ENCODE measurements around the gene ALB.

Gene ALB

DNA sequence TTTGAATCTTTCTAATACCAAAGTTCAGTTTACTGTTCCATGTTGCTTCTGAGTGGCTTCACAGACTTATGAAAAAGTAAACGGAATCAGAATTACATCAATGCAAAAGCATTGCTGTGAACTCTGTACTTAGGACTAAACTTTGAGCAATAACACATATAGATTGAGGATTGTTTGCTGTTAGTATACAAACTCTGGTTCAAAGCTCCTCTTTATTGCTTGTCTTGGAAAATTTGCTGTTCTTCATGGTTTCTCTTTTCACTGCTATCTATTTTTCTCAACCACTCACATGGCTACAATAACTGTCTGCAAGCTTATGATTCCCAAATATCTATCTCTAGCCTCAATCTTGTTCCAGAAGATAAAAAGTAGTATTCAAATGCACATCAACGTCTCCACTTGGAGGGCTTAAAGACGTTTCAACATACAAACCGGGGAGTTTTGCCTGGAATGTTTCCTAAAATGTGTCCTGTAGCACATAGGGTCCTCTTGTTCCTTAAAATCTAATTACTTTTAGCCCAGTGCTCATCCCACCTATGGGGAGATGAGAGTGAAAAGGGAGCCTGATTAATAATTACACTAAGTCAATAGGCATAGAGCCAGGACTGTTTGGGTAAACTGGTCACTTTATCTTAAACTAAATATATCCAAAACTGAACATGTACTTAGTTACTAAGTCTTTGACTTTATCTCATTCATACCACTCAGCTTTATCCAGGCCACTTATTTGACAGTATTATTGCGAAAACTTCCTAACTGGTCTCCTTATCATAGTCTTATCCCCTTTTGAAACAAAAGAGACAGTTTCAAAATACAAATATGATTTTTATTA lies 28.3 kb downstream of the ALB start:
- DNase-seq: no peak

DNA sequence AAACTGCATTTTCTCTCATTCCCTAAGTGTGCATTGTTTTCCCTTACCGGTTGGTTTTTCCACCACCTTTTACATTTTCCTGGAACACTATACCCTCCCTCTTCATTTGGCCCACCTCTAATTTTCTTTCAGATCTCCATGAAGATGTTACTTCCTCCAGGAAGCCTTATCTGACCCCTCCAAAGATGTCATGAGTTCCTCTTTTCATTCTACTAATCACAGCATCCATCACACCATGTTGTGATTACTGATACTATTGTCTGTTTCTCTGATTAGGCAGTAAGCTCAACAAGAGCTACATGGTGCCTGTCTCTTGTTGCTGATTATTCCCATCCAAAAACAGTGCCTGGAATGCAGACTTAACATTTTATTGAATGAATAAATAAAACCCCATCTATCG lies 29.1 kb downstream of the ALB start:
- DNase-seq: no peak

DNA sequence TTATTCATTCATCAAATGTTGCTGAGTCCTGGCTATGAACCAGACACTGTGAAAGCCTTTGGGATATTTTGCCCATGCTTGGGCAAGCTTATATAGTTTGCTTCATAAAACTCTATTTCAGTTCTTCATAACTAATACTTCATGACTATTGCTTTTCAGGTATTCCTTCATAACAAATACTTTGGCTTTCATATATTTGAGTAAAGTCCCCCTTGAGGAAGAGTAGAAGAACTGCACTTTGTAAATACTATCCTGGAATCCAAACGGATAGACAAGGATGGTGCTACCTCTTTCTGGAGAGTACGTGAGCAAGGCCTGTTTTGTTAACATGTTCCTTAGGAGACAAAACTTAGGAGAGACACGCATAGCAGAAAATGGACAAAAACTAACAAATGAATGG lies 30.2 kb downstream of the ALB start:
- no peak for DNase-seq

DNA sequence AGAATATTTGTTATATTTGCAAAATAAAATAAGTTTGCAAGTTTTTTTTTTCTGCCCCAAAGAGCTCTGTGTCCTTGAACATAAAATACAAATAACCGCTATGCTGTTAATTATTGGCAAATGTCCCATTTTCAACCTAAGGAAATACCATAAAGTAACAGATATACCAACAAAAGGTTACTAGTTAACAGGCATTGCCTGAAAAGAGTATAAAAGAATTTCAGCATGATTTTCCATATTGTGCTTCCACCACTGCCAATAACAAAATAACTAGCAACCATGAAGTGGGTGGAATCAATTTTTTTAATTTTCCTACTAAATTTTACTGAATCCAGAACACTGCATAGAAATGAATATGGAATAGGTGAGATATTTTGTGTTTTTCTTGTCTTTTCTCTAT lies 31.9 kb downstream of the ALB start, which contains the start of gene AFP:
TSS of gene AFP (plus strand) at position 238 of the 400 bp plus-strand sequence. CDS start at position 280, 42 bp downstream.
- no peak for DNase-seq

DNA sequence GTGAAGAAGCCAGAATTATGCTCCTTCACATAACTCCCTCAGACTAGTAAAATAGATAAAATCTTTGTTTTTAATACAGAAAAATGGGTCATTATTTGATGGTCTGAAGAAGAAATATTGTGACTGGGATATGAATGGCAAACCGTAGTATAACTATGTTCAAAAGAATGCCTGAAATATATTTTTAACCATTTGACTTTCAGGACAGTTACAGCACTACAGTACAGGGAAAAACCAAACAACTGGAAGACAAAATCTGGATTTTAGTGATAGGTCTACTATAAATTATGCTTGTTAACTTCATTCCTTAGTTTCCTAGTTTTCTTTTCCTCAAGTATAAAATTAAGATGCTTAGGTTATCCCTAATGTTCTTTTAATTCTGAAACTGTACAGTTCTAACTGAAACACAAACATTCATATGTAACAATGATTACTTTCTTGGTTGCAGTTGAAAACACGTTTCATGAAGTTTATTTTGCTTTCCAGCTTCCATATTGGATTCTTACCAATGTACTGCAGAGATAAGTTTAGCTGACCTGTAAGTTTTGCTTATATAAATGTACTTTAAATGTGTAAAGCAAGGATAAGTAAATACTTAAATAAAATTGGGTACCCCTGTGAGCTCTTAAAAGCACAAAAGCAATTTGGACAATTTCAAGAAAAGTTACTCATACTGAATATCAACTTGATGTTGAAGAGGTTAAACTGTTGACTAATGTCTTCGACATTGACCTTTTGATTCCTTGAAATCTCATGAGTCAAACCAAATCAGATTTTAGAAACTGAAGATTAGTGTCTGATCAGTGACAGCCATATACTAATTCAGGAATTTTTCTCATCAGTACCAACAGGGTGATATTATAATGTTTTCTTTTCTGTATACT lies 32.8 kb downstream of the ALB start:
- no peak for DNase-seq

DNA sequence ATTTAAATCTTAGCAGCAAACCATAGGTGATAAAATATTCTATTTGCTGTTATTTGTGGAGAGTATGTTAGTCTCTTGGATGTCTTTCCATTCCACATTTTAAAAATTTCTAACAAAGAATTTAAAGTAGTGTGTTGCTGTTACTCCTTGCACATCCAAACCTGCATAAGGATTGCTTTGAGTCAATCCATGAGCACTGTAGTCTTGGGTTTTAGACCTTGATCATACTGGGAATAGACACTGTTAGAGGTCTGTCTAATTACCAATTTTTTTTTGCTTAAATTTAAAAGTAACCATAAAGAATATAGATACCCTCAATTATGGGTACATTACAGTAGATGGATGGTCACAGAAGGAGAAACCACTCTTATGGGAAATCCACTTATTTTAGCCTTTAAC lies 33.5 kb downstream of the ALB start:
- no peak for DNase-seq

DNA sequence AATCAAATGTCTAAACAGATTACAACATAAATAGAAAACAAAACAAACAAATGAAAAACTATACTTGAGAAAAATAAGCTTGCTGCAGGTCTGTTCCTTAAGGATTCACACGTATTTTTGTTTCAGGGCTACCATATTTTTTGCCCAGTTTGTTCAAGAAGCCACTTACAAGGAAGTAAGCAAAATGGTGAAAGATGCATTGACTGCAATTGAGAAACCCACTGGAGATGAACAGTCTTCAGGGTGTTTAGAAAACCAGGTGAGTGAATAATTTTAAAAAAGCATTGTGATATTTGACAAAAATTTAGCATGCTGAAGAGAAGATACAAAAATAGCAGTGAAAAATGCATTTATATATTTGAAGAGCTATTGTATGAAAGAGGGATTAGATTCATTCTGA lies 34.0 kb downstream of the ALB start:
- DNase-seq: no peak

DNA sequence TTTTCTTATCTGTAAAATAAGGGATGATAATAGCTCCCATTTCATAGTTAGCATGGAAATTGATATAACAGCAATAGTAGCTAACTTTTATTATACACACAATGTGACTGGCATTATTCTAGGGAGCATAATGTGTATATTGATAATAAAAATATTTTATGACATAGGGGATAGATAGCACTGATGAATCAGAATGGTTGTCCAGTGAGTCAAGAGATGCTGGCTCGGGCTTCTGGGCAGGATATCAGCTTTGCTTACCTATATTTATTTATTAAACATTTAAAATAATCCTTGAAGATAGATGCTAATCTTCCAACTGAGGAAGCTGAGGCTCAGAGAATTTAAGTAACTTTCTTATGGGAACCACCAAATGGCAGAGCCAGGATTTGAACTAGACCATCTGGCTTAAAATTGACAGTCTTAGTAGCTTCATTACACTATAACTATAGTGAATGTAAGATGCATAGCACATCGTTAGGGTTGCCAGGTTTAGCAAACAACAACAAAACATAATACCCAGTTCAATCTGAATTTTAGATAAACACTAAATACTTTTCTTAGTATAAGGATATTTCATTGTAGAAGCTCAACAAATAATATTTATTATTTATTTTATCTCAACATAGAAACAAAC lies 34.6 kb downstream of the ALB start:
- no peak for DNase-seq

DNA sequence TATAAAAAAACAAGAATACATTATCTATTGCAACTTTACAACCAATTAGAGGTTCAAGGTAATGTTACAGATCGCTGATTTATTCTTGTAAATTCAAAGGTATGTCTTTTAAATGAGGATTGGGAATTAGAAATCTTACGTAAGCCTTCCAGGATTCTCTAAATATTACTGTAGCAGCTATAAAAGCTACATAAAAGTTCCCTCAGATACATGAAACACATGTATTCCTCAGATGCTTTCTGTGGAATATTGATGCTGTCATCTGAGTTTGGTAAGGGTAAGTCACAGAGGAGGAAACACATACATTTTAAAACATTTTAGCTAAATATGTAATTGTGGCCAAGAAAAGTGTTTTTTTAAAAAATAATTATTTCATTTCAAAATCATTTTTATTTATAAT lies 35.4 kb downstream of the ALB start:
- no peak for DNase-seq

DNA sequence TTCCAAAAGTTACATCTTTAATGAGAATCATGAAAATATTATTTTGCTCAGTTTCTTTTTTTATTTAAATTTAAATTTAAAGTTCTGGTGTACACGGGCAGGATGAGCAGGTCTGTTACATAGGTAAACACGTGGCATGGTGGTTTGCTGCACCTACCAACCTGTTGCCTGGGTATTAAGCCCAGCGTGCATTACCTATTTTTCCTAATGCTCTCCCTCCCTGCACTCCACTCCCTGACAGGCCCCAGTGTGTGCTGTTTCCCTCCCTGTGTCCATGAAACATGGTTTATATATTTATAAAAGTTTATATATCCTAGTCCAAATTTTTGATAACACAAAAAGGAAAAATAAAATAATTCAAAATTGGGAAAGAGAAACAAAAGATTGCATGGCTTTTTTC lies 35.9 kb downstream of the ALB start:
- no peak for DNase-seq

DNA sequence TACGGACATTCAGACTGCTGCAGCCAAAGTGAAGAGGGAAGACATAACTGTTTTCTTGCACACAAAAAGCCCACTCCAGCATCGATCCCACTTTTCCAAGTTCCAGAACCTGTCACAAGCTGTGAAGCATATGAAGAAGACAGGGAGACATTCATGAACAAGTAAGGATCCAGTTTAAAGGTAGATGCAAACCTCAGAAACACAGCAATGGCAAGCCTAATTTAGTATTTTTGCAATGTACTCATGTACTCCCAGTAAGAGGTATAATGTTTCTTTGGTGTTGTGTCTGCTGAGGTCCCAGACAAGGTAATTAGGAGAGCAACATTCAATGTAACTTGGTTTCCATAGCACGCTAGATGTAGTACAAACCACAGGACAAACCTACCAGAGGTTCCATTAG lies 36.6 kb downstream of the ALB start:
- DNase-seq: no peak

DNA sequence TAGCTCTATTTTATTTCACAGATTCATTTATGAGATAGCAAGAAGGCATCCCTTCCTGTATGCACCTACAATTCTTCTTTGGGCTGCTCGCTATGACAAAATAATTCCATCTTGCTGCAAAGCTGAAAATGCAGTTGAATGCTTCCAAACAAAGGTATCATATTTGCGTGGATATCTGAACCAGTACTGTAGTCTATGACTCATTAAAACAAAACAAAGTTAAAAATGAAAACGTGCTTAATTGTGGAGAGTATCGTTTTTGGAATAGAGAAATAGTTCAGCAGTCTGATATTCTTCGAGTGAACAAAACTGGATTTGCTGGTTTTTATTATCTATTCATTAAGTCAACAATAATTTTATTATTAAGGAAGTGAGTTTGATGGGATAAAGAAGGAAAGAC lies 38.2 kb downstream of the ALB start:
- no peak for DNase-seq

DNA sequence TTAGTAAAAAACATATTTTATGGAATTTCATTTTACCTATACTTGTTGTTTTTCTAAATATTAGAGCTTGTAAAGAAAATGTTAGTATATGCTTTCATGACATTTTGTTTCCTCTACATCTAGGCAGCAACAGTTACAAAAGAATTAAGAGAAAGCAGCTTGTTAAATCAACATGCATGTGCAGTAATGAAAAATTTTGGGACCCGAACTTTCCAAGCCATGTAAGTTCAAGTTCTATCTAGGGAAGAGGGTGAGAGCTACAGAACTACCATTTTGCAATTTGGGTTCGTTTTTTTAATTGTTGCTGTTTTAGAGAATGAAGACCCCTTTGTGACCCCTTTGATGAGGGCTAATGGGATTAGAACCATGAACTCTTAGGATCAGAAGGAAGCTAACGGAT lies 39.1 kb downstream of the ALB start:
- no peak for DNase-seq

DNA sequence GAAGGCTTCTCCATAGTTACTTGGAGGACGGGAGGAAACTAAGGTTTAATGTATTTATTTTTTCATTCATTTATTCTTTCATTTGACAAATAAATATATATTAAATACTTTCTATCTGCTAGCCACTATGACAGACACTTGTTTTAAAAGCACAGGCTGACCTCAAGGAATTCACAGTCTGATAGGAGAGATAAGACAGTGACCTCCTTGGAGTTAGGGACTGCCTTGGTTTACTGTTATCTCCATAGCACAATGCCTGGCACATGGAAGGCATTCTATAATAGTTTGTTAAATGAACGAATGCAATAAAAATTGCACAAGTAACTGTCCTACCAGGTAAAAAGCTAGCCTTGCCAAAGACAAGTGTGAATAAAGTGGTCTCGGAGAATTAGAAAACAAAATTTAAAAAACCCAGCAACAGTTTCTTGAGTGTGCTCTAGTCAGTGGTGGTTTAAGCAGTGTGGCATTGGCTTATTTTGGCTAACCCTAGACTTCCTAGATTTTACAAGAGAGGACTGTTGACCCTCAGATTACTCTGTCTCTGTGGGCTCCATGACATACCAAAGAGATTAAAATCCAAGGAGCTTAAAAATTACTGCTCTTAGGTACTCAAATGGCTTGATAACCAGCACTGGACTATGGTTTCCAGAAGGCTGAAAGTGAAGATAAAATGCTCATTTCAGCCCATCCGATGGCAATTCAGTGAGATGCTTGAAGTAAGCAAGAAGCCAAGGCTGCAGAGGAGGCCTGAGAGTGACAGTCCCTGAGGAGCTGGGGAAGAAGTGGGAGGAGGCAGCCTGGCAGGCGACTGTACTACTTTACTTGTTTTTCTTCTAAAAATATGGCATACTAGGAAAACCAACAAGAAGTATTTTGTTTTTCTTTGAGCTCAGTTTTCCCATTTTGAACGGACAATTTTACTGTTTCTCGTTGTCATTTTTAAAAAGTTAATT lies 41.6 kb downstream of the ALB start:
- no peak for DNase-seq

DNA sequence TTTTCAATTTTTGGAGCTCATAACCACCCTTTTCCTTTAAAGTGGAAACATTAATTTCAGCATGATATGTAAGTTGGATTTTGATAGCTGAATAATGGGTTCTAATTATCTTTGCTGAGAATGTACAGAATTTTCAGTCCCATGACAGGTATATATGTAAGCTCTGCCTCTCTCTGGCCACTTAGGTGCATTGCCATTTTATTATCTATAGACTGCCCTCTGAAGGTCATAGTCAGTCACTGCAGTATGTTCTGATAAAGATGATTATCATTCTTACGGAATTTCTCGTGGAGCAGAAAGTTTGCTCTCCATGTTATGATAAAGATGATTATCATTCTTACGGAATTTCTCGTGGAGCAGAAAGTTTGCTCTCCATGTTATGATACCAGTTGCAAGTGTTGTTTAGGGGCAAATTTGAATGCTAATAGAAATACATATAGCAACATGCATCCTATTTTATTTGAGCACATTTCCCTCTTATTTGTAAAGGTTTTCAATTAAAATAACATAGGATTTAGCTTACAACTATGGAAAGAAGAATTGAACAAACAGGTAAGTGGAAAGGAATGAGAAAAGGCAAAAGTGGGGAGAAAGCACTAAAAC lies 42.4 kb downstream of the ALB start:
- no peak for DNase-seq

DNA sequence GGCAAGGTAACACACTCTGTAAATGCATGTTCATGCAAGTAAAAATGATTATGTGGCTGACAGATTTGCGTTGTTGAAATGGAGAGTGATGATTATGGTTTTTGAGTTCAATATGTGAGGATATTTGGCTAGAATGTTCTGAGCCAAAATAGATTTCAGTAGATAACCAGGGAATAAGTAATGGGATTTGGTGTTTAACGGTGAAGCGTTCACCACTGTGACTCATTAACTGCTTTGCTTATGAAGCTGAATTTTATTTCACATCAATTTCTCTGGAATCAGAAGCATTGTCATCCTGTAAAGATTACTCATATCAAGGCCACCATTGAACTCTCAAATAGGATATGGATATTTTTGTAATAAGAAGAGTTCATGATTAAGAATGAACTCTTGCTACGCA lies 43.6 kb downstream of the ALB start:
- DNase-seq: no peak

DNA sequence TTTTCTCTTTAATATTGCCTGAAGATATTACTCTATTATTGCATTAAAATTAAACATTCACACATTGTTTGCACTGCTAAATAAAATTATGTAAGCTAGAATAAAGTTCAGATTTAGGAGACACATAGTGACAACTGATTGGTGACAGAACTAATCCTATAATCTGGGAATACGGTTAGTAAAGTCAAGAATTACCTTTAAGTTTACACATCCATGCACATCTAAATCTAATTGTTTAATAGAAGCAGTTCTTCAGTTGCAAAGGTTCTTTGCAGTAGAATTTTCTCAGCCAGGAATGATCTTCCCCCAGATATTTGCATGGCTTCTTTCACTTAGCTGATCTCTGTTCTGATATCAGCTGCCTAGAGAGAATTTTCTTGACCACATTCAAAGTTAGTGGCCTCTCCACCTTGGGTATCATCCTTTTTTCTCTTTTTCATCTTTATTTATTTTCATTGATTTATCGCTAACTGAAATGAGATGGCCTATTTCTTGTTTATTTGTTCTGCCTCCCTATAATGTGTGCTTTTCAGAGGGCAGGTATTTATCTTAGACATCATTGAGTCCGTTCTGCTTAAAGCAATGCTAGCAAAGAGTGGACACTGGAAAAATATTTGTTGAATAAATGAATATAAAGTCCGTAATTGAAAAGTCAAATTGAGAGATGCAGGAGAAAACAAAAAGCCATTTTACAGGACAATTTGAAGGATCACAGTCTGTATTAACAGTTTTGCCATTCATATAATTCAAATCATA lies 44.5 kb downstream of the ALB start:
- DNase-seq: no peak

DNA sequence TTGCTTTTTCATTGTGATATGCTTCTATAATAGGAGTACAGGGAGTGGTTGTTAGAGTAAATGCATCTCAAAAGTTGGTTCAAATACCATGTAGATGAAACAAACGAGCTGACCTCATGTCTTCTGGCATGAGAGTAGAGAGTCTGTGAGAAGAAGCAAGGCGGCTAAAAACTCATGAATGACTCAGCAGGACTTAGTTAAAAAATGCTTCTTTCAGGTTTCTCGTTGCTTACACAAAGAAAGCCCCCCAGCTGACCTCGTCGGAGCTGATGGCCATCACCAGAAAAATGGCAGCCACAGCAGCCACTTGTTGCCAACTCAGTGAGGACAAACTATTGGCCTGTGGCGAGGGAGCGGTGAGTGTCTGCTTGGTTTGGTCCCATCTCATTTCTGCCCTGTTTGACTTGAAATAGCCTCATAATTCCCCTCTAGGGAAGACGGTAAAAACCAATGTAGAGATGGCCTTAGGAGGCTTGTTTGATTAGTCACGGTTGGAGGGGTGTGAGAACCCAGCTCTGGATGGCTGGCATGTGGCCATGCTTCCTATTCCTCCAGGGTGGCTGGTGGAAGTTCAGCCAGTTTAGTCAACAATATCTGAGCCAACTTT lies 46.4 kb downstream of the ALB start:
- DNase-seq: peak in 1 of 14 donors; percentile 12

DNA sequence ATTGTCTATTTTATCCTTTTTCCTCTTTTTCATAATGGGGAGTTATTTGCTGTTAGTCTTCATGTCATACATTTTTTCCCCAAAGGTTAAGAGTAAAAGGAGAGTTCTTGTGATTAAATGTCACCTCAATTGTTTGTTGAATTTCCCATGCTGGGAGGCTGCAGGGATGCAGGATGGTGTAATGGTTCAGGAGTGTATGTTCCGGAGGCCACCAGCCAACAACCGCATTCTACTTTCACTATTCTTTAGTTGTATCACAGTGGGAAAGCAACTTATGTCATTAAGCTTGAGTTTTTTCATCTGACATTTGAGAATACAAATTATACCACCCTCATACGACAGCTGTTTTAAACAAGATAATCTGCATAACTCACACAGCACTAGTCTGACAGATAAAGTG lies 47.3 kb downstream of the ALB start:
- no peak for DNase-seq

DNA sequence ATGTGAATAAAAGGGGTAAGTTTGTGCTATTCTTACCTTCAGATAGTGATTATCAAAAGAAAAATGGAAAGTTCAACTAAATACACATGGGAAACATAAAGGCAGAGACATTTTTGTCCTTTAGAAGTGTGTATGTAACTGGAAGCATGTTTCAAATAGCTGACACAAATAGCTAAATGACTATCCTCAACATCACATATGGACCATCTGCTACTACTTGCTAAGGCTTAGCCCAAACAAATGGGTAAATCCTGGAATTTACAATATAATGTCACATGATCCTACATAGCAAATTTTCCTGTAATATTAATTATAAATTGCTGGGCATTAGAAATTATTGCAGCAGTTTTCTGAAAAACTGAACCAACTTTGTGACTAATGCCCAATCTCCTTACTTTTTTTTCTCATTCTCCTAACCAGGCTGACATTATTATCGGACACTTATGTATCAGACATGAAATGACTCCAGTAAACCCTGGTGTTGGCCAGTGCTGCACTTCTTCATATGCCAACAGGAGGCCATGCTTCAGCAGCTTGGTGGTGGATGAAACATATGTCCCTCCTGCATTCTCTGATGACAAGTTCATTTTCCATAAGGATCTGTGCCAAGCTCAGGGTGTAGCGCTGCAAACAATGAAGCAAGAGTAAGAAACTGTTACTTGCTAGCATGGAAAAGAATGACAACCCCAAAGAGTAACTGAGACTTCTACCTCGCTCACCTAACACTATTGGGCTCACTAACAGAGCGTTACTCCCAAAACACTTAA lies 48.1 kb downstream of the ALB start:
- peak in 1 of 14 donors; percentile 28 for DNase-seq

All from C1 segment of cervical spinal cord (tissue), 14 donors.